Glomerular endothelial cell (primary cell): Measurements from ENCODE around the gene CLTRN. TPM values are rescaled to one million over a fixed set of nuclear protein-coding genes. Genes with fewer than 3 reads are reported as not detected.
A peak's percentile ranks its signal among the peaks of the same experiment; 100 is the strongest.
"Not testable (repeated sequence)": the region's sequence is repeated elsewhere in the genome, so short reads cannot be mapped to it uniquely, and the experiment has no call there.

ENCODE experiments used
- DNase-seq: peaks from one replicate; pipeline ENCODE4 v3.0.0-alpha.2; 2011; ENCODE audit warnings: low read depth, low spot score; ENCODE audit errors: extremely low read depth
- total RNA-seq: library from RNA; depleted of rRNA; stranded (reverse); fragments of >200 nt; gene quantifications from 2 replicates; pipeline ENCODE4 v1.2.3, GENCODE V29; 2015

CLTRN gene
- 0.12 and 2.1 TPM in 2 replicates for total RNA-seq

- DNase-seq, result no peak
Measured at GRCh38 chrX:15664487-15665444, at the start of gene CLTRN. Gene CLTRN (minus strand): TSS chrX:15664805. CDS start chrX:15664775, 30 bp downstream.

GRCh38 chrX:15704273-15704672, 39.7 kb upstream of the CLTRN start:
- not testable (repeated sequence) for DNase-seq

GRCh38 chrX:15703809-15704208, 39.2 kb upstream of the CLTRN start:
- not testable (repeated sequence) for DNase-seq

GRCh38 chrX:15702488-15703371, 38.1 kb upstream of the CLTRN start:
- DNase-seq, result no peak

GRCh38 chrX:15696516-15696915, 31.9 kb upstream of the CLTRN start:
- DNase-seq, result no peak

- DNase-seq, result no peak
Measured at GRCh38 chrX:15694941-15695451, 30.4 kb upstream of the CLTRN start.

GRCh38 chrX:15686818-15687685, 22.4 kb upstream of the CLTRN start:
- peak; percentile 29 for DNase-seq

GRCh38 chrX:15683193-15683592, 18.6 kb upstream of the CLTRN start:
- DNase-seq, result no peak

GRCh38 chrX:15681433-15681832, 16.8 kb upstream of the CLTRN start:
- no peak for DNase-seq

- no peak for DNase-seq
Measured at GRCh38 chrX:15680401-15680800, 15.8 kb upstream of the CLTRN start.

GRCh38 chrX:15679246-15679645, 14.6 kb upstream of the CLTRN start:
- no peak for DNase-seq

GRCh38 chrX:15678339-15678738, 13.7 kb upstream of the CLTRN start:
- DNase-seq, result no peak

GRCh38 chrX:15676886-15677285, 12.3 kb upstream of the CLTRN start:
- no peak for DNase-seq

GRCh38 chrX:15675490-15675921, 10.9 kb upstream of the CLTRN start:
- no peak for DNase-seq

GRCh38 chrX:15674841-15675489, 10.4 kb upstream of the CLTRN start:
- DNase-seq, result peak; percentile 90

GRCh38 chrX:15674514-15674840, 9.9 kb upstream of the CLTRN start:
- no peak for DNase-seq

GRCh38 chrX:15673970-15674369, 9.4 kb upstream of the CLTRN start:
- DNase-seq, result no peak

- DNase-seq, result no peak
Measured at GRCh38 chrX:15672881-15673280, 8.3 kb upstream of the CLTRN start.

- DNase-seq, result no peak
Measured at GRCh38 chrX:15663439-15663838, 1.2 kb downstream of the CLTRN start.

GRCh38 chrX:15654804-15655203, 9.8 kb downstream of the CLTRN start:
- not testable (repeated sequence) for DNase-seq
